ENCODE results near the gene MRPL43.
"Not testable (repeated sequence)": the region's sequence is repeated elsewhere in the genome, so short reads cannot be mapped to it uniquely, and the experiment has no call there.

Gene MRPL43

GRCh38 chr10:100980711-100981110, 6.6 kb downstream of the MRPL43 start:
- no peak for DNase-seq

DNA sequence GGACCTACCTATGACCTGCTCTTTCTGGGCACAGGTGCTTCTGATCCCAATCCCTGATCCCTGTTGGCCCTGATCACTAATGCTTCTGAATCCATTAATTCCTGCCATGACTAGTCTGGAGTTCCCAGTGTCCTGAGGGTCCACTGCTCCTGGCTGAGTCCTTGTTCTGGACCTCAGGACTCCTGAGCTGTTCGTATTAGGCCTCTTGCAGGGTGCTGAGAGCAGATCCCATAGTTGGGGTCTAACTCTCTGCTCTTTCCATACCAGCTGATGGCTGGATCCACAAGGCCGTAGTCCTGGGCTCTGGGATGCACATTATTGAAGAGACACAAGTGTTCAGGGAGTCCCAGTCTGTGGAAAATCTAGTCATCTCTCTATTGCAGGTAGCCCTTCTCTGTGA, 7.0 kb downstream of the MRPL43 start:
- DNase-seq, result no peak

- no peak for DNase-seq
Observed at GRCh38 chr10:100979791-100980272, 7.5 kb downstream of the MRPL43 start.

- DNase-seq, result no peak
Observed at GRCh38 chr10:100978901-100979195, 8.4 kb downstream of the MRPL43 start.

DNA sequence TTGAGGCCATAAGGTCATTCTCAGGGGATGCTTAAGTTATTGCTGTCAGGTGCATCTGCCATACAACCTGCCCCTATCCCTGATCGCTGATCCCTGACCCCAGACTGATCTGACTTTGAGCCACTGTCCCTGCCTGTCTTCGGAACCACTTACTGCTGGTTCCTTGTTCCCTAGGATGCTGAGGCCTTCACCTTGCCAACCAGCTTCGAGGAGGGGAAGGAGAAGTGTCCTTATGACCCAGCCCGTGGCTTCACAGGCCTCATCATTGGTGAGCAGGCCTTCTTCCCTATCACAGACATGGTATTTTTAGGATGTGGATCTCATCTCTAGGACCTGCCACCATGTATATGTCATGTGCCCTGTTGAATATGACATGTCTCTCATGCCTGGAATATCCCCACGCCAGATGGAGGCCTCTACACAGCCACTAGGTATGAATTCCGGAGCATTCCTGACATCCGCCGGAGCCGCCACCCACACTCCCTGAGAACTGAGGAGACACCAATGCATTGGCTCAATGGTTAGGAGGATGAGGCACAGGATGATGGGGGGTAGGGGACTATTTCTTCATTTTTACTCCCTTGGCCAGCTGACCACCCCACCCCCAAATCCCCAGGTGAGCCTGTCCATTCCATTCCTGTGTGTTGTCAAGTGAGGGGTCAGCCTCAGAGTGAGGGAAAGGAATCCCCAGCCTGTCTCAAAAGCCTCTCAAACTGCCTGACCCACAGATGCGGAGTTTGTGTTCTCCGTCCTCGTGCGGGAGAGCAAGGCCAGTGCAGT, 9.0 kb downstream of the MRPL43 start:
- no peak for DNase-seq

- no peak for DNase-seq
Observed at GRCh38 chr10:100977436-100977835, 9.9 kb downstream of the MRPL43 start.

DNA sequence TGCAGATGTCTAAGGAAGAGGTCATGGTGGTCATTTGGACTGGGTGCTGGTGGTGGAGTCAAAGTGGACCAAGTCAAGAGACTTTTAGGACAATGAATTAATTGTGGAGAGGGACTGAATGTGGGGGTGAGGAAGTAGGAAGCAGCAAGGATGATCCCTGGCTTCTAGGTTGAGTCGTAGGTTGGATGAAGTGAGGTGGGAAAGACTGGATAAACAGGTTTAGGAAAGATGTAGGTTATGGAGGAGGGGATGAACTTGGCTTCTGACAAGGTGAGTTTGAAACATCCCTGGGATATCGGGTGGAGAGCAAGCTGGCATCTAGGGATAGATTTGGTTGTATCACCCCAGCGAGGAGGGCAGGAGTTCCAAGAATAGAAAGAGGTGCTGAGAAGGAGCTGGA, 10.4 kb downstream of the MRPL43 start:
- DNase-seq, result no peak

DNA sequence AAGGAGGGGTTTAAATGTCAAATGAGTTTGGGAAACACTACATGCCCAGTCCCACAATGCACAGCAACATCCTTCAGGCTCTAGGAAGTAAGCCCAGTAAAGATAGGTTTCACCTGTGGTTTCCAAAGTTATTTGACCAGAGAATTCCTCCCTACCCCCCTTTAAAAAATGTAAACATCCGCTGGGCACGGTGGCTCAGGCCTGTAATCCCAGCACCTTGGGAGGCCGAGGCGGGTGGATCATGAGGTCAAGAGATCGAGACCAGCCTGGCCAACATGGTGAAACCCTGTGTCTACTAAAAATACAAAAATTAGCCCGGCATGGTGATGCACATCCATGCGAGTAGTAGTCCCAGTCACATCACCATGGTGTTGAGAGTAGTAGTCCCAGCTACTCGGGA, 11.9 kb downstream of the MRPL43 start:
- DNase-seq, result not testable (repeated sequence)

- no peak for DNase-seq
Observed at GRCh38 chr10:100972904-100973535, 14.3 kb downstream of the MRPL43 start.

DNA sequence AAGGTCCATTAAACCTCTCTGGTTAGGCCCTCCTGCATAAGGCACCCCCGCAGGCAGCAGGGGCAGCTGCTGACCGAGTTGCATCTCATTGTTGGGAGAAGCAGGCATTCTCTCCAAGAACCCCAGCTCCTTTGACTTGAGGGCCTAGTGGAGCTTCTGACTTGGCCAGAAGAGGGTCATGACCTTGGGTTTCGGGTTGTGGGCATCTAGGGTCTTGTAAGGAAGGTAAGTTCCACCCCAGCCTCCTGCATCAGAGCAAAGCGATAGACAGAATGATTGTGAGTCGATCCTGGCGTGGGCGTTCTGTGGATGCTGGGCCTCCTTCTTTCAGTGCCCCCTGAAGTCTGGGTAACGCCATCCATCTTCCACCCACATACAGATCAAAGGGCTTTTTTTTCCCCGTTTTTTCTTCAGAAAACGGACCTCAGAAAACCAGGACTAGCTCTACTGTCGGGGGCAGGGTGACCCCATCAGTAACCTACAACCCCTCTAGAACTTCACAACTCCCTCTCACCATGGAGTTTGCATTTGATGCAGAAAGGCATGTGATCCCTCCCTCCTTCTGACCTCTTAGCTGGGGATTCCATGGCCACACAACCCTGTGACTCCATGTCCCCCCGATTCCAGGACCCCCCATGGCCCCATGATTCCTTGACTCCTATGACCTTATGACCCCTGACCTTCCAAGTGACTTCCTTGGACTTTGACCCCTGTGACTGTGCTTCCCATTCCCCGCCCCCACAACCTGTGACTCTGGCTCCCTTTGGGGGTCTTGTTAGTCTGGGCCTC, 15.0 kb downstream of the MRPL43 start:
- DNase-seq, result no peak

GRCh38 chr10:100970914-100971811, 16.1 kb downstream of the MRPL43 start:
- DNase-seq, result no peak

GRCh38 chr10:100970076-100970913, 17.0 kb downstream of the MRPL43 start:
- DNase-seq, result peak; percentile 26

- peak; percentile 52 for DNase-seq
Observed at GRCh38 chr10:100969187-100970075, 17.9 kb downstream of the MRPL43 start, which contains the start of gene SEMA4G. Gene SEMA4G, plus strand, starts transcription at chr10:100969504. Its CDS starts 3,409 bp downstream, at chr10:100972913.

GRCh38 chr10:100968863-100969186, 18.5 kb downstream of the MRPL43 start:
- no peak for DNase-seq

GRCh38 chr10:100968062-100968736, 19.1 kb downstream of the MRPL43 start:
- DNase-seq, result no peak

DNA sequence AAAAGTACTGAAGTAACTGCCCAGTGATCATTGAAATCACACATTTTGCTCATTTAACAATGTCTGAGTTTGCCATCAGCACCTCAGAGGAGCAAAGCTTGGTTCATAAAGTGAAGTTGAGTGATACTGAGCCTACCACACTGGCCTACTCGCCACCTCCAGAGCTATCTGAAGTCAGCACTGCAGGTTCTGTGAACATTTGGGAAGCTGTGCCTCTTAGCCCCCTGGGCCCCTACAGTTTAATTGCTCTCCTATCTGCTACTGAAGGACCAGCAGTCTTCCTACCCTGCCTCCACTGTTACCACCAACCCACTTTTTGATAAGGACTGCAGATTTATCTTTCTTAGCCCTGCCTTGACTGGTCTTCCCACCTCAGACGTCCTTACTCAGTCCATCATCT, 20.0 kb downstream of the MRPL43 start:
- no peak for DNase-seq

GRCh38 chr10:100966887-100967286, 20.4 kb downstream of the MRPL43 start:
- no peak for DNase-seq

- no peak for DNase-seq
Observed at GRCh38 chr10:100965820-100966219, 21.5 kb downstream of the MRPL43 start.

GRCh38 chr10:100963826-100964225, 23.5 kb downstream of the MRPL43 start:
- DNase-seq, result no peak

Measured in activated CD4-positive, alpha-beta T cell treated with anti-CD3 and anti-CD28 coated beads for 48 hours (primary cell).